Measurements from ENCODE around the gene CORO2A.

The CORO2A gene

GRCh38 chr9:98097836-98098235 lies 94.6 kb downstream of the CORO2A start (continued):
- TF ChIP-seq ZSCAN5A (tag by site-specific recombination; IDR thresholded peaks at IDR 0.05): no peak
- TF ChIP-seq ZNF776 (tag by site-specific recombination; IDR thresholded peaks at IDR 0.05; ENCODE audit: borderline replicate concordance): no peak
- TF ChIP-seq KLF7 (tag by site-specific recombination; IDR thresholded peaks at IDR 0.05; ENCODE audit: borderline replicate concordance): no peak
- no peak for TF ChIP-seq GLIS1 (tag by site-specific recombination; IDR thresholded peaks at IDR 0.05)
- TF ChIP-seq PRDM2 (tag by site-specific recombination; IDR thresholded peaks at IDR 0.05; ENCODE audit: borderline replicate concordance): no peak
- no peak for TF ChIP-seq ZNF248 (tag by site-specific recombination; IDR thresholded peaks at IDR 0.05)
- TF ChIP-seq ZNF544 (tag by site-specific recombination; IDR thresholded peaks at IDR 0.05): no peak
- no peak for TF ChIP-seq ZNF23 (tag by site-specific recombination; IDR thresholded peaks at IDR 0.05; ENCODE audit: borderline replicate concordance)
- TF ChIP-seq ZNF132 (tag by site-specific recombination; IDR thresholded peaks at IDR 0.05; ENCODE audit: borderline replicate concordance): no peak
- TF ChIP-seq ZNF146 (tag by site-specific recombination; IDR thresholded peaks at IDR 0.05): no peak
- TF ChIP-seq ZNF324 (tag by site-specific recombination; IDR thresholded peaks at IDR 0.05): no peak

- Histone ChIP-seq H3K9me3 (ENCODE audit: control insufficient read depth, insufficient read depth, low read depth, low read length) (no peaks in the 10 kb centered on the region), H3K4me1 (ENCODE audit: control insufficient read depth, insufficient read depth, low read length) (no peaks in the 10 kb centered on the region), H3K36me3 (ENCODE audit: control insufficient read depth in 2 of 2, insufficient read depth in 1 of 2, low read length in 2 of 2) (peaks cover 0 to 47% of the 10 kb centered on the region in 2 experiments; a peak in 2 of 3 replicates), H3K27ac (ENCODE audit: extremely low read depth, low read depth, low read length) (no peak overlapping the region), H3K4me3 (ENCODE audit: low read depth, low read length) (no peak overlapping the region)
- POLR2A ChIA-PET: no interaction called here
- no peak for TF ChIP-seq ZNF155 (tag by site-specific recombination; IDR thresholded peaks at IDR 0.05)
- TF ChIP-seq ZNF37A (tag by site-specific recombination; IDR thresholded peaks at IDR 0.05): no peak
- no peak for TF ChIP-seq HOXD13 (CRISPR knock-in tag; IDR thresholded peaks at IDR 0.05; ENCODE audit: borderline replicate concordance)
- TF ChIP-seq ZBTB48 (tag by site-specific recombination; IDR thresholded peaks at IDR 0.05): no peak
- TF ChIP-seq SP2 (tag by site-specific recombination; IDR thresholded peaks at IDR 0.05): no peak
- TF ChIP-seq ZNF426 (tag by site-specific recombination; IDR thresholded peaks at IDR 0.05): no peak
- CTCF ChIA-PET: no interaction called here
Observed at GRCh38 chr9:98096091-98096490, 96.3 kb downstream of the CORO2A start.

- no peak overlapping the region for H3K4me3 ChIP-seq (ENCODE audit: low read depth, low read length)
- H3K4me1 ChIP-seq (ENCODE audit: control insufficient read depth, insufficient read depth, low read length): no peaks in the 10 kb centered on the region
- ChIA-PET CTCF (no interaction called here), POLR2A (no interaction called here)
- H3K9me3 ChIP-seq (ENCODE audit: control insufficient read depth, insufficient read depth, low read depth, low read length): no peaks in the 10 kb centered on the region
- H3K36me3 ChIP-seq (ENCODE audit: control insufficient read depth in 2 of 2, insufficient read depth in 1 of 2, low read length in 2 of 2): peaks cover 0 to 47% of the 10 kb centered on the region in 2 experiments; a peak in 2 of 3 replicates
- H3K27ac ChIP-seq (ENCODE audit: extremely low read depth, low read depth, low read length): no peak overlapping the region
- TF ChIP-seq ZNF585B (tag by site-specific recombination; IDR thresholded peaks at IDR 0.05) (no peak), ZNF112 (tag by site-specific recombination; IDR thresholded peaks at IDR 0.05) (no peak), ZFP3 (tag by site-specific recombination; IDR thresholded peaks at IDR 0.05; ENCODE audit: low read depth) (no peak), WT1 (tag by site-specific recombination; IDR thresholded peaks at IDR 0.05) (no peak), ZNF202 (tag by site-specific recombination; IDR thresholded peaks at IDR 0.05; ENCODE audit: borderline replicate concordance) (no peak), ZNF48 (tag by site-specific recombination; IDR thresholded peaks at IDR 0.05) (no peak), REPIN1 (tag by site-specific recombination; IDR thresholded peaks at IDR 0.05; ENCODE audit: low read depth) (no peak), ZNF2 (tag by site-specific recombination; IDR thresholded peaks at IDR 0.05) (no peak), ZNF514 (tag by site-specific recombination; IDR thresholded peaks at IDR 0.05) (no peak), KLF1 (tag by site-specific recombination; IDR thresholded peaks at IDR 0.05) (no peak), ZSCAN23 (tag by site-specific recombination; IDR thresholded peaks at IDR 0.05) (no peak), ZNF558 (tag by site-specific recombination; IDR thresholded peaks at IDR 0.05) (no peak), ZNF530 (tag by site-specific recombination; IDR thresholded peaks at IDR 0.05; ENCODE audit: low read depth) (no peak), ZNF701 (tag by site-specific recombination; IDR thresholded peaks at IDR 0.05) (no peak)
Observed at GRCh38 chr9:98095401-98095800, 97.0 kb downstream of the CORO2A start.
